Spleen (tissue), 11 donors: Measurements from ENCODE around the gene DOCK9. TPM values are rescaled to one million over a fixed set of nuclear protein-coding genes. Genes with fewer than 3 reads are reported as not detected.

Experiments used
- DNase-seq: peaks from one replicate; pipeline ENCODE4 v3.0.0-alpha.2; 2020
- H3K27ac ChIP-seq, 8 donors: fragments of 200-600 bp; sonication (generic) in 7 of 8; 1 replicate in 4 of 8; 2 replicates in 4 of 8; pipeline versions ENCODE4 v1.5.0 to v1.8.0; 2016 to 2021; ENCODE audit warnings: inconsistent platforms in 4 of 8, mild to moderate bottlenecking in 4 of 8, moderate library complexity in 1 of 8
- H3K27me3 ChIP-seq, 7 donors: fragments of 200-600 bp; sonication (generic) in 6 of 7; replicated peaks in 1 of 7; 1 replicate in 4 of 7; 2 replicates in 3 of 7; pipeline versions ENCODE4 v1.5.0 to v1.8.0; 2016 to 2021; ENCODE audit warnings: inconsistent platforms in 3 of 7, mild to moderate bottlenecking in 1 of 7
- H3K36me3 ChIP-seq, 6 donors: fragments of 200-600 bp; sonication (generic) in 5 of 6; 1 replicate in 4 of 6; 2 replicates in 2 of 6; pipeline versions ENCODE4 v1.5.0 to v1.8.0; 2016 to 2021; ENCODE audit warnings: inconsistent platforms in 2 of 6
- H3K4me1 ChIP-seq, 6 donors: fragments of 200-600 bp; sonication (generic) in 5 of 6; 1 replicate in 3 of 6; 2 replicates in 3 of 6; pipeline versions ENCODE4 v1.5.0 to v1.8.0; 2016 to 2021; ENCODE audit warnings: inconsistent platforms in 3 of 6
- H3K4me3 ChIP-seq, 8 donors: fragments of 200-600 bp; sonication (generic) in 7 of 8; 1 replicate in 4 of 8; 2 replicates in 4 of 8; pipeline versions ENCODE4 v1.5.0 to v1.8.0; 2016 to 2021; ENCODE audit warnings: inconsistent platforms in 4 of 8, mild to moderate bottlenecking in 4 of 8, moderate library complexity in 2 of 8
- H3K9me3 ChIP-seq, 8 donors: fragments of 200-600 bp; sonication (generic) in 7 of 8; 1 replicate in 4 of 8; 2 replicates in 4 of 8; pipeline versions ENCODE4 v1.5.0 to v1.8.0; 2016 to 2021; ENCODE audit warnings: inconsistent platforms in 4 of 8
- CTCF ChIP-seq, 11 experiments: fragments of 200-600 bp in 7 of 11; fragments of 450-650 bp in 4 of 11; sonication (generic) in 4 of 11; IDR thresholded peaks in 8 of 11; conservative IDR thresholded peaks in 3 of 11; 1 replicate in 7 of 11; 2 replicates in 4 of 11; pipeline versions ENCODE4 v1.4.0 to v1.8.0; 2016 to 2021; ENCODE audit warnings: antibody characterized with exemption in 11 of 11, inconsistent platforms in 4 of 11, mild to moderate bottlenecking in 1 of 11
- POLR2A ChIP-seq, 3 donors: fragments of 450-650 bp; IDR thresholded peaks; one replicate each; pipeline ENCODE4 v1.5.1; 2017; ENCODE audit warnings: antibody characterized with exemption in 3 of 3, mild to moderate bottlenecking in 1 of 3
- POLR2AphosphoS5 ChIP-seq, 3 donors: sonication (generic); formaldehyde crosslinking; IDR thresholded peaks; one replicate each; pipeline ENCODE4 v1.5.1; 2017; ENCODE audit warnings: antibody characterized with exemption in 3 of 3
- WGBS, 5 donors: extraction: QIAGEN DNeasy Blood & Tissue Kit in 3 of 5; methylation state at CpG; one replicate each; pipeline versions ENCODE4 v1.1.5 to v1.1.7; 2013 to 2018; 5-methylcytosine and 5-hydroxymethylcytosine counted together
- intact Hi-C: fragments of 100-400 bp; cut with DNase I; formaldehyde crosslinking; loops from one replicate; pipeline ENCODE4 v1.15.0; 2023; ENCODE audit warnings: low total_unique reads
- polyA plus RNA-seq, 3 donors: library from polyadenylated mRNA; stranded (reverse); fragments of 200-250 nt; gene quantifications; one replicate each; pipeline ENCODE4 v1.2.1, GENCODE V29; 2013
- total RNA-seq, 7 donors: library from RNA; depleted of rRNA in 3 of 7; stranded (reverse); fragments of >200 nt in 3 of 7; fragmentation: NEBNext Ultra II Directional in 4 of 7; extraction: Animal tissue kit (Norgen Biotek cat#: 25700) in 4 of 7; gene quantifications; one replicate each; pipeline versions ENCODE4 v1.1.0 to v1.2.1, GENCODE V29; 2016 to 2021
- donor health status: healthy with polysubstance abuse.
- donor health status: DM: no; HTN: no; CAD: no; lungs with moderate emphysema.
- donor health status: DM: no; HTN: no; CAD: no.
- donor health status: Bipolar disorder and iron deficiency.
- donor health status: healthy.
- donor health status: DM: no; HTN: no; CAD: no.
- donor health status: DM: yes; HTN: yes; CAD: no.

The DOCK9 gene
- total and polyA plus RNA-seq, 10 donors: 6.9 to 53.3 (median 47.6) TPM

- H3K9me3 ChIP-seq: peaks cover 0 to 13% (median 11%) of the 10 kb centered on the region in 8 donors
- no peaks in the 10 kb centered on the region for H3K4me1 ChIP-seq
- no peak for DNase-seq
- TF ChIP-seq POLR2AphosphoS5 (IDR thresholded peaks at IDR 0.05) (no peak), POLR2A (IDR thresholded peaks at IDR 0.05) (no peak), CTCF (IDR thresholded peaks at IDR 0.05 in 8 of 11, conservative IDR thresholded peaks at IDR 0.05 in 3 of 11) (no peak)
- H3K4me3 ChIP-seq: no peak overlapping the region
- 94 to 98% (median 97%) methylated on average over 4 of the region's 4 CpGs for WGBS, 5 donors
- H3K27me3 ChIP-seq: no peaks in the 10 kb centered on the region
- intact Hi-C loops: no loop called here
- peaks cover 5 to 97% (median 53%) of the 10 kb centered on the region in 6 donors for H3K36me3 ChIP-seq
- no peak overlapping the region for H3K27ac ChIP-seq
Measured at GRCh38 chr13:98877936-98878335, 99.9 kb downstream of the DOCK9 start.

DNA sequence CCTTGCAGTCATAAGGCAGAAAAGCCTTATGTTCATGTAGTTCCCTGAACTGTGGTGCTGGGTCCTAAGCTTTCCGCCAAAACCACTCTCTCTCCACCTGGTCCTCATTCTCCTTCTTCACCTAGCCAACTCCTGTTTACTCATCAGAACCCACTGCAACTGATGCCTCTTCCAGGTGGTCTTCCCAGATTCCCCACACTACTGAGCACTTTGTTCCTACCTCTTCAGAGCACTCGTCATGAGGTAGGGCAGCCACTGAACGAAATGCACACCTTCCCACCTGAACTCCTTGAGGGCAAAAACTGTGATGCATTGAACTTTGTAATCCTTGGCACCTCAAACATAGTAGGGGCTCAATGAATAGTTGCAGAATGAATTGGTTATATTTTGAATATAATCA lies 100.4 kb downstream of the DOCK9 start:
- WGBS, 5 donors: 91 to 97% (median 96%) methylated on average over 3 of the region's 3 CpGs
- H3K9me3 ChIP-seq: peaks cover 0 to 15% (median 12%) of the 10 kb centered on the region in 8 donors
- H3K27ac ChIP-seq: no peak overlapping the region
- intact Hi-C loops: no loop called here
- TF ChIP-seq POLR2A (IDR thresholded peaks at IDR 0.05) (no peak), POLR2AphosphoS5 (IDR thresholded peaks at IDR 0.05) (no peak), CTCF (IDR thresholded peaks at IDR 0.05 in 8 of 11, conservative IDR thresholded peaks at IDR 0.05 in 3 of 11) (no peak)
- no peaks in the 10 kb centered on the region for H3K27me3 ChIP-seq
- no peaks in the 10 kb centered on the region for H3K4me1 ChIP-seq
- no peak overlapping the region for H3K4me3 ChIP-seq
- no peak for DNase-seq
- peaks cover 5 to 97% (median 53%) of the 10 kb centered on the region in 6 donors for H3K36me3 ChIP-seq

- H3K27ac ChIP-seq: no peak overlapping the region
- H3K9me3 ChIP-seq: peaks cover 0 to 15% (median 12%) of the 10 kb centered on the region in 8 donors
- H3K4me1 ChIP-seq: no peaks in the 10 kb centered on the region
- 65 to 81% (median 76%) methylated on average over 1 of the region's 1 CpG for WGBS, 5 donors
- peaks cover 0 to 88% (median 39%) of the 10 kb centered on the region in 6 donors for H3K36me3 ChIP-seq
- no peak for TF ChIP-seq CTCF (IDR thresholded peaks at IDR 0.05 in 8 of 11, conservative IDR thresholded peaks at IDR 0.05 in 3 of 11)
- no peak for TF ChIP-seq POLR2AphosphoS5 (IDR thresholded peaks at IDR 0.05)
- no peak for TF ChIP-seq POLR2A (IDR thresholded peaks at IDR 0.05)
- intact Hi-C loops: no loop called here
- no peak for DNase-seq
- no peaks in the 10 kb centered on the region for H3K27me3 ChIP-seq
- no peak overlapping the region for H3K4me3 ChIP-seq
Measured at GRCh38 chr13:98875146-98875729, 102.6 kb downstream of the DOCK9 start.

DNA sequence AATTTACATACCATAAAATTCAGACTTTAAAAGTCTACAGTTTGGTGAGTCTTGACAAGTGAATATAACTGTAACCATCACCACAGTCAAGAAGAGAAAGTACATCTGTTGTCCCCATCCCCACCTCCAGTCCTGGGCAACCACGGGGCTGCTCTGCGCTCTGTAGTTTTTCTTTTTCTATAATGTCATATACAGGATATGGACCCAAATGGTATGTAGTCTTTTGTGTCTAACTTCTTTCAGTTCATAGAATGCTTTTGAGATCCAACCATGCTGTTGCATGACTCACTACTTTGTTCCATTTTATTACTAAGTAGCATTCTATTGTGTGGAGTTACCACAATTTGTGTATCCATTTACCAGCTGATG lies 103.9 kb downstream of the DOCK9 start:
- H3K4me1 ChIP-seq: no peaks in the 10 kb centered on the region
- no peak overlapping the region for H3K4me3 ChIP-seq
- H3K36me3 ChIP-seq: peaks cover 0 to 76% (median 28%) of the 10 kb centered on the region in 6 donors
- intact Hi-C loops: no loop called here
- H3K27ac ChIP-seq: no peak overlapping the region
- peaks cover 0 to 15% (median 12%) of the 10 kb centered on the region in 8 donors for H3K9me3 ChIP-seq
- no peak for DNase-seq
- WGBS, 5 donors: 87 to 98% (median 96%) methylated on average over 2 of the region's 2 CpGs
- H3K27me3 ChIP-seq: no peaks in the 10 kb centered on the region
- TF ChIP-seq POLR2AphosphoS5 (IDR thresholded peaks at IDR 0.05): no peak
